HG02840 (cell line): ENCODE results near the gene G0S2.

Experiments used
- ATAC-seq: cut with Tn5 transposase; IDR thresholded peaks from one replicate; pipeline ENCODE4 v1.9.1; 2021; ENCODE audit warnings: mild to moderate bottlenecking, moderate library complexity, moderate number of reproducible peaks; ENCODE audit not compliant: unreplicated experiment, low FRiP score

The G0S2 gene

GRCh38 chr1:209710093-209710492, 34.9 kb downstream of the G0S2 start:
- ATAC-seq: no peak

- ATAC-seq: no peak
These were observed 35.6 kb downstream of the G0S2 start for GRCh38 chr1:209710847-209711246.

GRCh38 chr1:209714338-209714737, 39.1 kb downstream of the G0S2 start:
- no peak for ATAC-seq

GRCh38 chr1:209715314-209715713, 40.1 kb downstream of the G0S2 start:
- ATAC-seq: no peak

GRCh38 chr1:209717818-209718217, 42.6 kb downstream of the G0S2 start:
- no peak for ATAC-seq

GRCh38 chr1:209720326-209720725, 45.1 kb downstream of the G0S2 start:
- no peak for ATAC-seq

GRCh38 chr1:209720826-209721225, 45.6 kb downstream of the G0S2 start:
- ATAC-seq: no peak

GRCh38 chr1:209721323-209721722, 46.1 kb downstream of the G0S2 start:
- no peak for ATAC-seq

- no peak for ATAC-seq
These were observed 48.1 kb downstream of the G0S2 start for GRCh38 chr1:209723265-209723664.

DNA sequence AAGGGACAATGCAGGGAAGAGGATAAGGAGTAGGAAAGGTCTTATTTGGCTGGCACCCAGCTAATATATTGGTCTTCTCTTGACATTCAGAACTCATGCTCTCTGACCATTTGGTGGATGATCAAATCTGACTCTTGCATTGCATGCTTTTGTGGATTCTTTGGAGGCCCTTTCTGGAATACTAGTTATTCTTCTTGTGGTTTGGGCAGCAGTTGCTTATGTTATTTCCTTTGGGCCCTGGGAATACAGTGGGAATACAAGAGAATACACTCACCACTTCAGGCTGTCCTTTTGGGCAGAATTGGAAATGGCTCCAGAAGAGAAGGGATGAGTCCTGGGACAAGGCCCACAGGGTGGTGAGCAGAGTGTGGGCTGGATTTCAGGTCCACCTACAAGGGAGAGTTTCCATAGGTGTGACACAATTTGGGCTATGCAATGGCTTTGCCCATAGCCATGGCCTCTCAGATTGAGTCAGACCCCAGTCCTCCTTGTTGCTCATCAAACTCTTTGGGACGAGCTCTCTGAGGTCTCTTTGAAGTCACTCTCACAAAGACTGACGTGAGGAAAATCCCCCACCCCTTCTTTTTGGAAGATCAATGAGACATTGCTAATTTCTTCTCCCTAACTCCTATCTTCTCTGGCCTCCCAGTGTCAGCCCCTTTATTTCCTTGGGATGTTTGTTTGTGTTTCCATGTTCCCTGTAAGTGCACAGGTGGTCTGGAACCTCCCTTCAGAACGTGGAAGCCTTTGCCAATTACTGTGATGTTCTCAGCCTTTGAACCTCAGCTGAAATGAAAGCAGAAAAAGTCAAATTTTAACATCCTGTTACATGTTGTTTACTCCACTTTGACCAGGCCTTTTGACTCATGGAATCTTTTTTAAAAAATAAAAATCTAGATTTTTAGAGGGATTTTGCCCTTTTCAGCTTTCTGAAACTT, 48.8 kb downstream of the G0S2 start:
- no peak for ATAC-seq
